HG03135 (cell line): Measurements from ENCODE around the gene RSPRY1.

Source experiments
- ATAC-seq: cut with Tn5 transposase; IDR thresholded peaks from one replicate; pipeline ENCODE4 v1.9.1; 2021; ENCODE audit warnings: mild to moderate bottlenecking, moderate library complexity; ENCODE audit not compliant: unreplicated experiment

RSPRY1 gene

DNA sequence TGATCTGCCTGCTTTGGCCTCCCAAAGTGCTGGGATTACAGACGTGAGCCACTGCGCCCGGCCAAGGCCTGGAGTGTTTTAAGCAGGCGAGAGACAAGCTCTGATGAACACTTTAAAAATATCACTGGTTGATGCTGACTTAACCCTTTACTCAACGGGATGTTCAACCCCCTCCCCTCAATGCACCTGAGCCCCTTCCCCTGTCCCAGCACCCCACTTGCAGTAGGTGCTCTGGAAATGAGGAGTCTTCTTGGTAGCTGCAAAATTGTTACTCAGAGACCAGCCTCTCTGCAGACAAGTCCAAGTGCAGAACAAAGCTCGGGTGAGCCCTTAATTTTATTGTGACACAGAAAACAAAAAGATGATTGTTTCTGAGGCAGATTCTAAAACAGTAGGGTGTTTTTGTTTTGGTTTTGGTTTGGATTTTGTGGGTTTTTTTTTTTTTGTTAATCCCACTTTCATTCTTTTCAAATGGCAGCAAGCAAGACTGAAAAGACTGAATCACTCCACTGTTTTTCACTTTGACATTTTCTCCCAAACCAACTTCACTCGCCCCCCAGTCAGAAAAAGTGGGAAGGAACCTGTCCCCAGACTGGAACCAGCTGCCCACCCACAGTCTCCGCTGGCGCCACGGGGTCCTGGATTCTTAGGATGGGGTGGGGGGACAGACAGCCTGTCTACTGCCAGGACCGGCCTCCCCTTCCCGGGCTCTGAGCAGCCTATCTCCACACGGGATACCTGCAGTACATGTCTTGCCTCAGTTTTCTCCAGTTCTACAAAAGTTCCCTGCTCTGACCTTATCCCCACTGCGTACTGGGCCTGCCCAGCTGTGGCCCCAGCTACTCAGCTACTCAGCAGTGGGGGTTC, 103.5 kb downstream of the RSPRY1 start:
- ATAC-seq = no peak
